HCT116 (cell line): ENCODE data around the gene TMEM125. TPM values are rescaled to one million over a fixed set of nuclear protein-coding genes. Genes with fewer than 3 reads are reported as not detected.

ENCODE experiments used
- ATAC-seq: fragments of 200-7000 bp; cut with Tn5 transposase; 2 replicates; pipeline ENCODE4 v1.9.1; 2020; ENCODE audit warnings: mild to moderate bottlenecking, moderate library complexity
- BruUV-seq: library from RNA; stranded (reverse); fragments of 400-500 nt; replicated peaks from 2 replicates; lab custom pipeline; 2021; lab: Mats Ljungman, UMichigan
- CTCF ChIA-PET: fragments of 300-600 bp; sonication (Branson Sonifier 250); formaldehyde crosslinking; loops from one replicate; lab custom pipeline; 2021; ENCODE audit warnings: antibody characterized with exemption; lab: Charles Lee
- POLR2A ChIA-PET: fragments of 300-600, 350-600 bp; sonication (Branson Sonifier 250); formaldehyde crosslinking; loops from one replicate; lab custom pipeline; 2021; ENCODE audit warnings: antibody characterized with exemption; lab: Charles Lee
- RAD21 ChIA-PET, 2 experiments: fragments of 300-600 bp; sonication (Branson Sonifier 250); formaldehyde crosslinking; loops; one replicate each; lab custom pipeline; 2023; ENCODE audit warnings: low total read pairs in 2 of 2; ENCODE audit not compliant: uncharacterized antibody in 2 of 2, unreplicated experiment in 2 of 2, low non-redundant PET in 1 of 2; lab: Charles Lee
- DNase-seq: peaks from one replicate; pipeline ENCODE4 v3.0.0-alpha.2; 2010; ENCODE audit warnings: low read depth, low spot score
- H2AFZ ChIP-seq: fragments of 200-600 bp; shearing (Covaris generic), sonication (generic); 2 replicates; pipeline ENCODE4 v1.6.1; 2017; ENCODE audit warnings: low read depth, mixed run types, mixed read lengths, antibody characterized with exemption, low read length; ENCODE audit not compliant: poor library complexity, severe bottlenecking
- H3K27ac ChIP-seq: 2 replicates; pipeline ENCODE4 v1.5.1; 2012; ENCODE audit warnings: low read depth, low read length
- H3K27me3 ChIP-seq: fragments of 200-600 bp; sonication (generic); 2 replicates; pipeline ENCODE4 v1.6.1; 2016; ENCODE audit warnings: mixed run types, low read length, mixed read lengths; ENCODE audit not compliant: insufficient read depth
- H3K36me3 ChIP-seq, 2 experiments: fragments of 200-500 bp in 1 of 2; fragments of 200-600 bp in 1 of 2; sonication (Bioruptor generic) in 1 of 2; sonication (generic) in 1 of 2; 2 replicates each; pipeline versions ENCODE4 v1.5.1 to v1.6.1; 2014 to 2016; ENCODE audit warnings: low read length in 2 of 2, inconsistent platforms in 1 of 2, mixed read lengths in 1 of 2, mixed run types in 1 of 2; ENCODE audit not compliant: insufficient read depth in 2 of 2, control insufficient read depth in 1 of 2
- H3K4me1 ChIP-seq, 2 experiments: fragments of 200-600 bp in 1 of 2; sonication (generic) in 1 of 2; 2 replicates each; pipeline versions ENCODE4 v1.5.1 to v1.6.1; 2012 to 2017; ENCODE audit warnings: low read length in 2 of 2, inconsistent platforms in 1 of 2, mild to moderate bottlenecking in 1 of 2, mixed read lengths in 1 of 2, mixed run types in 1 of 2, moderate library complexity in 1 of 2; ENCODE audit not compliant: insufficient read depth in 2 of 2, control insufficient read depth in 1 of 2
- H3K4me2 ChIP-seq: fragments of 200-600 bp; sonication (generic); 2 replicates; pipeline ENCODE4 v1.6.1; 2017; ENCODE audit warnings: mixed run types, low read length, mixed read lengths
- H3K4me3 ChIP-seq, 2 experiments: fragments of 200-600 bp in 1 of 2; sonication (generic) in 1 of 2; replicated peaks in 1 of 2; 2 replicates each; pipeline ENCODE4 v1.5.1; 2011 to 2016; ENCODE audit warnings: low read length in 2 of 2, control low read depth in 1 of 2, low read depth in 1 of 2, mild to moderate bottlenecking in 1 of 2, mixed read lengths in 1 of 2, mixed run types in 1 of 2
- H3K79me2 ChIP-seq: fragments of 200-600 bp; sonication (generic); 2 replicates; pipeline ENCODE4 v1.6.1; 2017; ENCODE audit warnings: mild to moderate bottlenecking, mixed run types, low read length, moderate library complexity, mixed read lengths; ENCODE audit not compliant: insufficient read depth
- H3K9ac ChIP-seq: fragments of 200-600 bp; sonication (generic); 2 replicates; pipeline ENCODE4 v1.6.1; 2016; ENCODE audit warnings: low read length, mixed read lengths
- H3K9me2 ChIP-seq: fragments of 200-600 bp; sonication (generic), shearing (Covaris generic); 2 replicates; pipeline ENCODE4 v1.6.1; 2017; ENCODE audit warnings: mixed run types, mild to moderate bottlenecking, moderate library complexity; ENCODE audit not compliant: insufficient read depth
- H3K9me3 ChIP-seq, 2 experiments: fragments of 200-500 bp in 1 of 2; fragments of 200-600 bp in 1 of 2; sonication (Bioruptor generic) in 1 of 2; sonication (generic) in 1 of 2; 2 replicates each; pipeline ENCODE4 v1.6.1; 2014 to 2017; ENCODE audit warnings: low read length in 2 of 2, mixed read lengths in 2 of 2, inconsistent platforms in 1 of 2, low read depth in 1 of 2, mild to moderate bottlenecking in 1 of 2, mixed run types in 1 of 2, moderate library complexity in 1 of 2; ENCODE audit not compliant: control insufficient read depth in 1 of 2, insufficient read depth in 1 of 2
- H4K20me1 ChIP-seq: fragments of 200-600 bp; sonication (generic), shearing (Covaris generic); 2 replicates; pipeline ENCODE4 v1.6.1; 2017; ENCODE audit warnings: mixed run types, mild to moderate bottlenecking, moderate library complexity; ENCODE audit not compliant: insufficient read depth
- CBX3 ChIP-seq: IDR thresholded peaks from 2 replicates; pipeline ENCODE4 v1.6.1; 2012; ENCODE audit warnings: low read depth
- CTCF ChIP-seq, 3 experiments: fragments of 200-600 bp in 1 of 3; sonication (generic) in 1 of 3; IDR thresholded peaks in 2 of 3; conservative IDR thresholded peaks in 1 of 3; 2 replicates each; pipeline ENCODE4 v1.5.1; 2012 to 2017; ENCODE audit warnings: low read depth in 2 of 3, low read length in 2 of 3, antibody characterized with exemption in 1 of 3, borderline replicate concordance in 1 of 3, control low read depth in 1 of 3, mild to moderate bottlenecking in 1 of 3, mixed read lengths in 1 of 3, mixed run types in 1 of 3, moderate library complexity in 1 of 3; ENCODE audit not compliant: insufficient read depth in 1 of 3
- EGR1 ChIP-seq: IDR thresholded peaks from 2 replicates; pipeline ENCODE4 v1.6.1; 2012; ENCODE audit warnings: low read depth
- ELF1 ChIP-seq: IDR thresholded peaks from 2 replicates; pipeline ENCODE4 v1.6.1; 2012; ENCODE audit warnings: low read depth, borderline replicate concordance
- EZH2 ChIP-seq: fragments of 200-600 bp; sonication (generic); IDR thresholded peaks from 2 replicates; pipeline ENCODE4 v1.6.1; 2017; ENCODE audit warnings: antibody characterized with exemption, mixed run types
- MAX ChIP-seq: IDR thresholded peaks from 2 replicates; pipeline ENCODE4 v1.6.1; 2012
- POLR2A ChIP-seq: IDR thresholded peaks from 2 replicates; pipeline ENCODE4 v1.7.0; 2011; ENCODE audit warnings: borderline replicate concordance; ENCODE audit not compliant: insufficient read depth, insufficient read length; ENCODE audit errors: extremely low read depth
- RAD21 ChIP-seq: IDR thresholded peaks from 2 replicates; pipeline ENCODE4 v1.6.1; 2012; ENCODE audit warnings: low read depth, mild to moderate bottlenecking
- TCF7L2 ChIP-seq: IDR thresholded peaks from 2 replicates; pipeline ENCODE4 v1.7.0; 2011; ENCODE audit warnings: borderline replicate concordance, inconsistent platforms; ENCODE audit not compliant: insufficient read depth, insufficient read length; ENCODE audit errors: extremely low read depth
- ZBTB33 ChIP-seq: IDR thresholded peaks from 2 replicates; pipeline ENCODE4 v1.6.1; 2011; ENCODE audit warnings: mild to moderate bottlenecking, low read length, moderate library complexity; ENCODE audit not compliant: insufficient replicate concordance; ENCODE audit errors: extremely low read depth
- ZNF274 ChIP-seq: fragments of 200-500 bp; sonication (Bioruptor generic); IDR thresholded peaks from 2 replicates; pipeline ENCODE4 v1.6.1; 2014; ENCODE audit warnings: mild to moderate bottlenecking, low read depth, low read length, inconsistent platforms
- intact Hi-C: fragments of 100-400 bp; cut with micrococcal nuclease; formaldehyde crosslinking; loops from 2 replicates; pipeline ENCODE4 v1.10.0; 2022
- total RNA-seq: library from RNA; stranded (reverse); gene quantifications from one replicate; pipeline ENCODE4 v1.2.1, GENCODE V29; 2021; ENCODE audit not compliant: unreplicated experiment

The TMEM125 gene
- total RNA-seq, 1 experiment from 2014 or later: 13.9 TPM

DNA sequence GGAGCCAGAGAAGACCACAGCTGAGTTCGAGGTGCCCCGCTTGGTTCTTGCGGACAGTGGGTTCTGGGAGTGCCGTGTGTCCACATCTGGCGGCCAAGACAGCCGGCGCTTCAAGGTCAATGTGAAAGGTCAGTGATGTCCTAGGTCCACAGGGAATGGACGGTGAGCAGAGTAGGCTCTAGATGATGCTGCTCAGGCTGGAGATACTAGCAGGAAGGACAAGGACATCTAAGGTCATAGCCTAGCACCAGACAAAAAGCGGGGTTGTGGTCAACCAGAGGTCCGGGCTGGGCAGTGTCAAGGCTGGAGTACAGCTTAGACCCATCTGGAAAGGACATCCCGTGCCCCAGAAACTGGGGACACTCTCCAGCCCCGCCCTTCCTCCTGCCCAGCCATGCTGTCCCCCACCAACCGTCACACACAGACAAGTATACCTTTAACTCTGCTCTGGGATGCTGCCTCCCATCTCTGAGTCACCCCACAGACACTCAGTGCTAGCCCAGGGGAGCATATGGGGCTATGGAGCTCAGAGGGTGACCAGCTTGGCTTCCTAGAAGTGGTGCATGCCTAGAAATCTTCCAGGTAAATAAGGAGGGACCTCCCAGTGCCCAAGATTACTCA lies 39.7 kb downstream of the TMEM125 start:
- Histone ChIP-seq H3K4me3 (no peak overlapping the region), H3K79me2 (no peaks in the 10 kb centered on the region), H3K9me3 (no peaks in the 10 kb centered on the region), H3K27me3 (no peaks in the 10 kb centered on the region), H3K4me2 (no peak overlapping the region), H3K27ac (no peak overlapping the region), H2AFZ (no peak overlapping the region), H3K36me3 (no peaks in the 10 kb centered on the region), H3K4me1 (no peaks in the 10 kb centered on the region; a peak in 1 of 4 replicates), H3K9ac (no peak overlapping the region), H3K9me2 (no peaks in the 10 kb centered on the region), H4K20me1 (no peaks in the 10 kb centered on the region)
- POLR2A ChIA-PET: no interaction called here
- DNase-seq (no peak), ATAC-seq (0 out of 2 replicates have a peak, but pooled peaks have one; percentile 46)
- TF ChIP-seq POLR2A (no peak), ELF1 (no peak), EZH2 (no peak), TCF7L2 (no peak), CTCF (IDR thresholded peaks at IDR 0.05 in 2 of 3, conservative IDR thresholded peaks at IDR 0.05 in 1 of 3; ENCODE audit: borderline replicate concordance in 1 of 3, insufficient read depth in 1 of 3, low read depth in 2 of 3, low read length in 2 of 3) (no peak)
- CTCF ChIA-PET: no interaction called here
- RAD21 ChIA-PET: no interaction called here
- BruUV-seq: no TSS peak
- intact Hi-C loops: no loop called here

DNA sequence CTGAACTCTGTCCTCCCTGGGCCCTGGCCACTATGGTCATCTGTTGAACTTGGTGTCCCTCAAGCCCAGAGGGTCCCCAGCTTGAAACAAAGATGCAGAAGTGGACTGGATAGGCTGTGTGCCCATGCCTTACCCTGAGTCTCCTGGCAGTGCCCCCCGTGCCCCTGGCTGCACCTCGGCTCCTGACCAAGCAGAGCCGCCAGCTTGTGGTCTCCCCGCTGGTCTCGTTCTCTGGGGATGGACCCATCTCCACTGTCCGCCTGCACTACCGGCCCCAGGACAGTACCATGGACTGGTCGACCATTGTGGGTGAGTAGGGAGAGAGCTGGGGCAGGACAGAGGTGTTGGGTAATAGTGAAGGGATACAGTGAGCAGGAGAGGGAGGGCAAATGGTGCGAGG lies 41.7 kb downstream of the TMEM125 start:
- Histone ChIP-seq H4K20me1 (no peaks in the 10 kb centered on the region), H3K9ac (no peak overlapping the region), H3K4me1 (no peaks in the 10 kb centered on the region), H3K27me3 (no peaks in the 10 kb centered on the region), H3K9me3 (no peaks in the 10 kb centered on the region), H3K4me3 (no peak overlapping the region), H2AFZ (no peak overlapping the region), H3K79me2 (no peaks in the 10 kb centered on the region), H3K27ac (no peak overlapping the region), H3K9me2 (no peaks in the 10 kb centered on the region), H3K36me3 (no peaks in the 10 kb centered on the region), H3K4me2 (no peak overlapping the region)
- no peak for TF ChIP-seq ZNF274
- TF ChIP-seq ZBTB33: no peak
- TF ChIP-seq CBX3: no peak
- no peak for TF ChIP-seq ELF1
- no peak for TF ChIP-seq MAX
- TF ChIP-seq RAD21: no peak
- TF ChIP-seq EGR1: no peak
- ChIA-PET RAD21 (no interaction called here), CTCF (no interaction called here), POLR2A (no interaction called here)
- no peak for ATAC-seq
- no TSS peak for BruUV-seq
- intact Hi-C loops: no loop called here
- no peak for DNase-seq
